Measurements from ENCODE around the gene ZBTB24. TPM values are rescaled to one million over a fixed set of nuclear protein-coding genes. Genes with fewer than 3 reads are reported as not detected.

ZBTB24 gene
- total and polyA plus RNA-seq, 4 donors, result 1.2 to 3.9 (median 2.2) TPM

DNA sequence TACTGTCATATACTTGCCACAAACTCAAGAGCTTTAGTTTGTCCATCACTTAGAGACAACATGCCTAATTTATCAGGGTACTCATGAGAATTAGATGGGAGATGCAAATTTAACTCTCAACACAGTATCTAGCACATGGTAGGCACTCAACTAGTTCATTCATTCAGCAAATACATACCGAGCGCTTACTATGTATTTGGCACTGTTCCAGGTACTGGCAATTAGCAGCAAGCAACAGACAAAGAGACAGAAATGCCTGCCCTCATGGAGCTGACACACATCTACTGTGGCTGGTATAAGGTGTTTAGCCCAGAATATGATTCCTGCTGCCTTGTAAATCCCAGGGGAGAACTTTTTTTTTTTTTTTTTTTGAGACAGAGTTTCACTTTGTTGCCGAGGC is 32.2 kb downstream of the ZBTB24 start:
- DNase-seq (ENCODE audit: low spot score), result no peak
- TF ChIP-seq FOXA1 (IDR thresholded peaks at IDR 0.05), result no peak
- TF ChIP-seq HNF4G (IDR thresholded peaks at IDR 0.05), result no peak
- no peak for TF ChIP-seq TAF1 (conservative IDR thresholded peaks at IDR 0.05)
- TF ChIP-seq, protein P1, sequence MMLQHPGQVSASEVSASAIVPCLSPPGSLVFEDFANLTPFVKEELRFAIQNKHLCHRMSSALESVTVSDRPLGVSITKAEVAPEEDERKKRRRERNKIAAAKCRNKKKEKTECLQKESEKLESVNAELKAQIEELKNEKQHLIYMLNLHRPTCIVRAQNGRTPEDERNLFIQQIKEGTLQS (IDR thresholded peaks at IDR 0.05), result no peak
- no peak for TF ChIP-seq EGR1 (IDR thresholded peaks at IDR 0.05; ENCODE audit: low read depth in 2 of 2)
- no peak for TF ChIP-seq YY1 (IDR thresholded peaks at IDR 0.05)
- no peak for TF ChIP-seq SP1 (IDR thresholded peaks at IDR 0.05)
- TF ChIP-seq NR2F2 (IDR thresholded peaks at IDR 0.05), result no peak
- no peak for TF ChIP-seq RAD21 (IDR thresholded peaks at IDR 0.05)
- TF ChIP-seq, protein P2, sequence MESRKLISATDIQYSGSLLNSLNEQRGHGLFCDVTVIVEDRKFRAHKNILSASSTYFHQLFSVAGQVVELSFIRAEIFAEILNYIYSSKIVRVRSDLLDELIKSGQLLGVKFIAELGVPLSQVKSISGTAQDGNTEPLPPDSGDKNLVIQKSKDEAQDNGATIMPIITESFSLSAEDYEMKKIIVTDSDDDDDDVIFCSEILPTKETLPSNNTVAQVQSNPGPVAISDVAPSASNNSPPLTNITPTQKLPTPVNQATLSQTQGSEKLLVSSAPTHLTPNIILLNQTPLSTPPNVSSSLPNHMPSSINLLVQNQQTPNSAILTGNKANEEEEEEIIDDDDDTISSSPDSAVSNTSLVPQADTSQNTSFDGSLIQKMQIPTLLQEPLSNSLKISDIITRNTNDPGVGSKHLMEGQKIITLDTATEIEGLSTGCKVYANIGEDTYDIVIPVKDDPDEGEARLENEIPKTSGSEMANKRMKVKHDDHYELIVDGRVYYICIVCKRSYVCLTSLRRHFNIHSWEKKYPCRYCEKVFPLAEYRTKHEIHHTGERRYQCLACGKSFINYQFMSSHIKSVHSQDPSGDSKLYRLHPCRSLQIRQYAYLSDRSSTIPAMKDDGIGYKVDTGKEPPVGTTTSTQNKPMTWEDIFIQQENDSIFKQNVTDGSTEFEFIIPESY (IDR thresholded peaks at IDR 0.05), result no peak
- TF ChIP-seq, protein P3, sequence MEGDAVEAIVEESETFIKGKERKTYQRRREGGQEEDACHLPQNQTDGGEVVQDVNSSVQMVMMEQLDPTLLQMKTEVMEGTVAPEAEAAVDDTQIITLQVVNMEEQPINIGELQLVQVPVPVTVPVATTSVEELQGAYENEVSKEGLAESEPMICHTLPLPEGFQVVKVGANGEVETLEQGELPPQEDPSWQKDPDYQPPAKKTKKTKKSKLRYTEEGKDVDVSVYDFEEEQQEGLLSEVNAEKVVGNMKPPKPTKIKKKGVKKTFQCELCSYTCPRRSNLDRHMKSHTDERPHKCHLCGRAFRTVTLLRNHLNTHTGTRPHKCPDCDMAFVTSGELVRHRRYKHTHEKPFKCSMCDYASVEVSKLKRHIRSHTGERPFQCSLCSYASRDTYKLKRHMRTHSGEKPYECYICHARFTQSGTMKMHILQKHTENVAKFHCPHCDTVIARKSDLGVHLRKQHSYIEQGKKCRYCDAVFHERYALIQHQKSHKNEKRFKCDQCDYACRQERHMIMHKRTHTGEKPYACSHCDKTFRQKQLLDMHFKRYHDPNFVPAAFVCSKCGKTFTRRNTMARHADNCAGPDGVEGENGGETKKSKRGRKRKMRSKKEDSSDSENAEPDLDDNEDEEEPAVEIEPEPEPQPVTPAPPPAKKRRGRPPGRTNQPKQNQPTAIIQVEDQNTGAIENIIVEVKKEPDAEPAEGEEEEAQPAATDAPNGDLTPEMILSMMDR (IDR thresholded peaks at IDR 0.05; ENCODE audit: low read depth, low read length, missing input control), result no peak
- no peak for TF ChIP-seq RXRA (IDR thresholded peaks at IDR 0.05)
- no peak for TF ChIP-seq GABPA (IDR thresholded peaks at IDR 0.05 in 1 of 2, conservative IDR thresholded peaks at IDR 0.05 in 1 of 2)
- no peak for TF ChIP-seq FOXA2 (IDR thresholded peaks at IDR 0.05)
- no peak for TF ChIP-seq JUND (IDR thresholded peaks at IDR 0.05)
- no peaks in the 10 kb centered on the region for H3K36me3 ChIP-seq (ENCODE audit: control insufficient read depth in 4 of 4, insufficient read depth in 3 of 4, low read depth in 1 of 4, low read length in 3 of 4)
- no peak overlapping the region for H3K27ac ChIP-seq (ENCODE audit: low read depth in 1 of 2, low read length in 2 of 2)
- H3K4me3 ChIP-seq (ENCODE audit: low read depth in 1 of 3, low read length in 3 of 3), result no peak overlapping the region
- 77% methylated on average over 3 of the region's 3 CpGs for WGBS
- H3K9me3 ChIP-seq (ENCODE audit: control insufficient read depth in 4 of 4, low read length in 3 of 4), result no peaks in the 10 kb centered on the region
- H3K9ac ChIP-seq (ENCODE audit: low read depth in 1 of 2, low read length in 2 of 2), result no peak overlapping the region
- H3K27me3 ChIP-seq (ENCODE audit: control insufficient read depth in 4 of 4, insufficient read depth in 4 of 4, low read length in 3 of 4), result no peaks in the 10 kb centered on the region
- peaks cover 3 to 7% (median 5%) of the 10 kb centered on the region in 4 donors for H3K4me1 ChIP-seq (ENCODE audit: control insufficient read depth in 4 of 4, insufficient read depth in 4 of 4, low read length in 3 of 4)

DNA sequence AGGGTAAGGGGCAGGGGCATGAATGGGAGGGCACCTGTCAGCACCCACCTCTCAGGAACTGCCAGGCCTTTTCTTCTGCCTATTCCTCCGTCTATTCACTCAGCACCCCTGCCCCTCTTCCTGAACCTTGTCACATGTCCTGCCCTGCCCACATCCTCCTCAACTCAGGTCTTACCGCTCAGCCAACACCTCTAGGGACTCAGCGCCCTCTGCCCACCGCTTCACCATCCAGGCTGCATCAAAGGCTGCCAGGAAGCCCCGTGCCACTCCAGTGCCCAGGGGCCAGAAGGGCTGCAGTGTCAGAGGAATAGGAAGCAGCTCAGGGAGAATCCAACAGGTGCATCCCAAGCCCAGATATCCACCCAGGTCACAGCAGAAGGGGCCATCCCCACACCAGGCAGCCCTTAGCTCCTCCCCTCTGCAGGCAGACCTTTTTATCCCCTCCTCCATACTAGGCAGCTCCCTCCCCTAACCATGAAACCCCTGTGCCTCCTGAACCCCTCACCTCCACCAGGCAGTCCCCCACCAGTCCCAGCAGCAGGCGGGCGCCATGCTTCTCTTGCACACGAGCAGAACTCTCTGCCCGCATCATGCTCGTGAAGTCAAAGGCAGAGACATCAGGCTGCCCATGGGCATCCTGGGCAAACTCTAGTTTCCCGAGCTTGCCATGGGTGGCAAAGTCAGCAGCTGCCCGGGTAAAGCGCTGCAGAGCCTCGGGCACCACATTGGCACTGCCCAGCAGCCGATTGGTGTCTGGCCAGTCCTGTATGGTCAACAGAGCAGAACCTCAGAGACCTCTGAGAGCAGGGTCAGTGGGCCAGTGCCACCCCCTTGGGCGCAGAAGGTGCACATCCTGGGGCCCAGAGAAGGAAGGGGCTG is 33.0 kb downstream of the ZBTB24 start:
- no peak for DNase-seq (ENCODE audit: low spot score)
- Histone ChIP-seq H3K9me3 (ENCODE audit: control insufficient read depth in 4 of 4, low read length in 3 of 4) (no peaks in the 10 kb centered on the region), H3K4me3 (ENCODE audit: low read depth in 1 of 3, low read length in 3 of 3) (no peak overlapping the region), H3K36me3 (ENCODE audit: control insufficient read depth in 4 of 4, insufficient read depth in 3 of 4, low read depth in 1 of 4, low read length in 3 of 4) (peaks cover 0 to 3% (median under 1%) of the 10 kb centered on the region in 4 donors), H3K9ac (ENCODE audit: low read depth in 1 of 2, low read length in 2 of 2) (no peak overlapping the region), H3K27me3 (ENCODE audit: control insufficient read depth in 4 of 4, insufficient read depth in 4 of 4, low read length in 3 of 4) (no peaks in the 10 kb centered on the region), H3K27ac (ENCODE audit: low read depth in 1 of 2, low read length in 2 of 2) (no peak overlapping the region), H3K4me1 (ENCODE audit: control insufficient read depth in 4 of 4, insufficient read depth in 4 of 4, low read length in 3 of 4) (peaks cover 0 to 1% (median under 1%) of the 10 kb centered on the region in 4 donors)
- 85% methylated on average over 16 of the region's 16 CpGs for WGBS
- no peak for TF ChIP-seq SP1 (IDR thresholded peaks at IDR 0.05)
- no peak for TF ChIP-seq JUND (IDR thresholded peaks at IDR 0.05)
- TF ChIP-seq TAF1 (conservative IDR thresholded peaks at IDR 0.05), result no peak
- no peak for TF ChIP-seq RXRA (IDR thresholded peaks at IDR 0.05)
- no peak for TF ChIP-seq FOXA1 (IDR thresholded peaks at IDR 0.05)
- no peak for TF ChIP-seq GABPA (IDR thresholded peaks at IDR 0.05 in 1 of 2, conservative IDR thresholded peaks at IDR 0.05 in 1 of 2)
- TF ChIP-seq, protein P2 (IDR thresholded peaks at IDR 0.05), result no peak
- TF ChIP-seq FOXA2 (IDR thresholded peaks at IDR 0.05), result no peak
- TF ChIP-seq, protein P3 (IDR thresholded peaks at IDR 0.05; ENCODE audit: low read depth, low read length, missing input control), result no peak
- TF ChIP-seq, protein P4, sequence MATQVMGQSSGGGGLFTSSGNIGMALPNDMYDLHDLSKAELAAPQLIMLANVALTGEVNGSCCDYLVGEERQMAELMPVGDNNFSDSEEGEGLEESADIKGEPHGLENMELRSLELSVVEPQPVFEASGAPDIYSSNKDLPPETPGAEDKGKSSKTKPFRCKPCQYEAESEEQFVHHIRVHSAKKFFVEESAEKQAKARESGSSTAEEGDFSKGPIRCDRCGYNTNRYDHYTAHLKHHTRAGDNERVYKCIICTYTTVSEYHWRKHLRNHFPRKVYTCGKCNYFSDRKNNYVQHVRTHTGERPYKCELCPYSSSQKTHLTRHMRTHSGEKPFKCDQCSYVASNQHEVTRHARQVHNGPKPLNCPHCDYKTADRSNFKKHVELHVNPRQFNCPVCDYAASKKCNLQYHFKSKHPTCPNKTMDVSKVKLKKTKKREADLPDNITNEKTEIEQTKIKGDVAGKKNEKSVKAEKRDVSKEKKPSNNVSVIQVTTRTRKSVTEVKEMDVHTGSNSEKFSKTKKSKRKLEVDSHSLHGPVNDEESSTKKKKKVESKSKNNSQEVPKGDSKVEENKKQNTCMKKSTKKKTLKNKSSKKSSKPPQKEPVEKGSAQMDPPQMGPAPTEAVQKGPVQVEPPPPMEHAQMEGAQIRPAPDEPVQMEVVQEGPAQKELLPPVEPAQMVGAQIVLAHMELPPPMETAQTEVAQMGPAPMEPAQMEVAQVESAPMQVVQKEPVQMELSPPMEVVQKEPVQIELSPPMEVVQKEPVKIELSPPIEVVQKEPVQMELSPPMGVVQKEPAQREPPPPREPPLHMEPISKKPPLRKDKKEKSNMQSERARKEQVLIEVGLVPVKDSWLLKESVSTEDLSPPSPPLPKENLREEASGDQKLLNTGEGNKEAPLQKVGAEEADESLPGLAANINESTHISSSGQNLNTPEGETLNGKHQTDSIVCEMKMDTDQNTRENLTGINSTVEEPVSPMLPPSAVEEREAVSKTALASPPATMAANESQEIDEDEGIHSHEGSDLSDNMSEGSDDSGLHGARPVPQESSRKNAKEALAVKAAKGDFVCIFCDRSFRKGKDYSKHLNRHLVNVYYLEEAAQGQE (IDR thresholded peaks at IDR 0.05), result no peak
- TF ChIP-seq NR2F2 (IDR thresholded peaks at IDR 0.05), result no peak
- TF ChIP-seq HNF4A (conservative IDR thresholded peaks at IDR 0.05), result no peak
- TF ChIP-seq, protein P5, sequence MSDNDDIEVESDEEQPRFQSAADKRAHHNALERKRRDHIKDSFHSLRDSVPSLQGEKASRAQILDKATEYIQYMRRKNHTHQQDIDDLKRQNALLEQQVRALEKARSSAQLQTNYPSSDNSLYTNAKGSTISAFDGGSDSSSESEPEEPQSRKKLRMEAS (IDR thresholded peaks at IDR 0.05), result no peak
- no peak for TF ChIP-seq YY1 (IDR thresholded peaks at IDR 0.05)
